ENCODE data around the gene TOP3A. TPM values are rescaled to one million over a fixed set of nuclear protein-coding genes. Genes with fewer than 3 reads are reported as not detected.

Gene TOP3A
- total RNA-seq, 1 experiment from 2014 or later = 19.0 TPM

DNA sequence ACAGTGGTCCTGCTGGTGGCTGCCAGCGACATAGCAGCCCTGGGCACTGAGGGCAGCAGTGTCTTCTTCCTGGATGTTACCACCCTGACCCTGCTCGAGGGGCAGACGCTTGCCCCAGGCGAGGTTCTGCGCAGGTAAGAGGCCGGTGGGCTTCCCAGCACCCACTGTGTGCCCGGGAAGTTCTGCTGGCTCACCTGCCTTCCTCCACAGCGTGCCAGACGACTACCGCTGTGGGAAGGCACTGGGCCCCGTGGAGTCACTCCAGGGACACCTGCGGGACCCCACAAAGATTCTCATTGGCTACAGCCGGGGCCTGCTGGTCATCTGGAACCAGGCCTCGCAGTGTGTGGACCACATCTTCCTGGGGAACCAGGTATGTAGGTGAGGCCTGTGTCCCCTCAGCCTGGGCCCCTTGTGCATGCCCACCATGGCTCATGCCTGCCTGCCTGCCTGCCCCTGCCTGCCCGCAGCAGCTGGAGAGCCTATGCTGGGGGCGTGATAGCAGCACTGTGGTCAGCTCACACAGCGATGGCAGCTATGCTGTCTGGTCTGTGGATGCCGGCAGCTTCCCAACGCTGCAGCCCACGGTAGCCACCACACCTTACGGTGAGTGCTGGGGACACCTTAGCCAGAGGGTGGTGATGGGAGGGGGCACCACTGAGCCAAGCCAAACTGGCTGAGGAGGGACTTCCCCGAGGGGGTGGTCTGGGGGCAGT lies 80.8 kb downstream of the TOP3A start:
- H3K4me3 ChIP-seq (ENCODE audit: low read length) = no peak overlapping the region
- no peak overlapping the region for H3K27ac ChIP-seq (ENCODE audit: low read length)
- H3K36me3 ChIP-seq (ENCODE audit: insufficient read depth, low read length) = no peaks in the 10 kb centered on the region
- H3K79me2 ChIP-seq (ENCODE audit: low read length) = no peaks in the 10 kb centered on the region
- H4K20me1 ChIP-seq (ENCODE audit: insufficient read depth, low read depth, low read length) = no peaks in the 10 kb centered on the region
- H3K27me3 ChIP-seq (ENCODE audit: low read length) = no peaks in the 10 kb centered on the region
- H3K9me3 ChIP-seq (ENCODE audit: low read length) = no peaks in the 10 kb centered on the region
- no peak overlapping the region for H3K4me2 ChIP-seq (ENCODE audit: low read depth, low read length, poor library complexity, severe bottlenecking)
- no peak overlapping the region for H3K9ac ChIP-seq (ENCODE audit: low read length)
- H3K4me1 ChIP-seq (ENCODE audit: low read length) = no peaks in the 10 kb centered on the region
- no peak overlapping the region for H2AFZ ChIP-seq (ENCODE audit: low read length)
- DNase-seq = no peak
- no peaks in the 10 kb centered on the region for H3K9me2 ChIP-seq (replicated peaks; ENCODE audit: insufficient read depth, low read length)

DNA sequence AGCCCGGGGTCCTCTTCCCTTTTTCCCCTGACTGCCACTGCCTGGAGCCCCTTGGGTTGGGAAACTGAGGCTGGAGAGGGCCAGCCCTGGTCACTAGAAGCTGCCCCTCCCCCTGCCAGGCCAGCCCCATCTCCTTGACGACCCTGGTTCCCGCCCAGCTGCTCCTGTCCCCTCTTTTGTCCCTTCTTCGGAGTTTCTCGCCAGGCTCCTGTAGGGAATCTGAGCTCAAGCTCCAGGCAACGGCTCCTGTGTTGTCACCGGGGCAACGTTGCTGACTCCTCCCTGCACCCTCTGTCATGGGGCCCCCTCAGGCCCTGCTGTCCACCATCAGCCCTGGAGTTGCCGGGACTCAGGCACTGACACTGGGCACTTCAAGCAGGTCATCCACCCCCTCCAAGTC lies 83.6 kb downstream of the TOP3A start:
- H4K20me1 ChIP-seq (ENCODE audit: insufficient read depth, low read depth, low read length) = peaks cover 7% of the 10 kb centered on the region; the same call in 1 of the 2 replicates
- H3K4me1 ChIP-seq (ENCODE audit: low read length) = peaks cover 6% of the 10 kb centered on the region
- H3K9me3 ChIP-seq (ENCODE audit: low read length) = no peaks in the 10 kb centered on the region
- no peak overlapping the region for H3K4me3 ChIP-seq (ENCODE audit: low read length)
- DNase-seq = no peak
- H3K9me2 ChIP-seq (replicated peaks; ENCODE audit: insufficient read depth, low read length) = no peaks in the 10 kb centered on the region
- H3K9ac ChIP-seq (ENCODE audit: low read length) = no peak overlapping the region
- no peak overlapping the region for H3K27ac ChIP-seq (ENCODE audit: low read length)
- H3K4me2 ChIP-seq (ENCODE audit: low read depth, low read length, poor library complexity, severe bottlenecking) = no peak overlapping the region
- peaks cover under 1% of the 10 kb centered on the region; the same call in 1 of the 2 replicates for H3K79me2 ChIP-seq (ENCODE audit: low read length)
- H3K36me3 ChIP-seq (ENCODE audit: insufficient read depth, low read length) = no peaks in the 10 kb centered on the region
- H2AFZ ChIP-seq (ENCODE audit: low read length) = no peak overlapping the region
- no peaks in the 10 kb centered on the region for H3K27me3 ChIP-seq (ENCODE audit: low read length)

DNA sequence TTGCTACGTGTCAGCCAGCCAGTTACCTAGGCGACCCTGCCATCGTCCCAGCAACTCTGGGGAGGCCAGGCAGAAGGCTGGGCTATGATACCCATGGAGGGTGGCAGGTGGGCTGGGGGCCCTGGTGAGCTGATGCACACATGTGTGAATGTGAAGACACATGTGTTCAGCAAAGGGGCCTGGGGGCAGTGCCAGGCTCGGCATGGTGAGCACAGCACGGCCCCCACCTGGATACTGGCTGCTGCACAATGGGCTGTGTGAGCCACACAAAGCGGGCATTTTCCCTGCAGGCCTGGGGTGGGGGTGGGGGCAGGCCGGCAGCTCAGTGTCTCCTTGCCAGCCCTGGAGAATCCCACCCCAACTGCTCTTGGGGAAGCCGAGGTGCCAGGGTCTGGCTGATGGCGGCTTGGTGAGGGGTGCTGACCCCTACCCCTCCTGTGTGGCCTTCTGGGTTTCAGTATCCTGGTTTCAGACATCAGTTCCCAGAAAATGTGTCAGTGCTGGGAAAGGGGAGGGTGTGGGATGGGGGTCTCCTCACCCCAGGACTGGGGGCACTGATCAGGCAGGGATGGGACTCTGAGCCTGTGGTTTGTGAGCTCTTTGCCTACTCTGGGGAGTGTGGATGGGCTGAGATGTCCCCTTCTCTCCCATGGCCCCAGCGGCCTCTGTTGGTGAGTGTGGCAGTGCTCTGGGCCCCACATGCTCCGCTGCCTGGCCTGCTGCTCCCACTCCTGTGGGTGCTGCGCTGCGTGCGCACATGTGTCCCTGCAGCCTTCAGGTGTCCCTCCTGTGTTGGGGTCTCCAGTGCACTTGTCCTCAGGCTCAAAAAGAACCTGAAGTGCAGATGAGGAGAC lies 84.3 kb downstream of the TOP3A start:
- Histone ChIP-seq H2AFZ (ENCODE audit: low read length) (no peak overlapping the region), H3K4me1 (ENCODE audit: low read length) (peaks cover 8% of the 10 kb centered on the region), H3K27me3 (ENCODE audit: low read length) (no peaks in the 10 kb centered on the region), H4K20me1 (ENCODE audit: insufficient read depth, low read depth, low read length) (peaks cover 7% of the 10 kb centered on the region; the same call in 1 of the 2 replicates), H3K27ac (ENCODE audit: low read length) (no peak overlapping the region), H3K9me2 (replicated peaks; ENCODE audit: insufficient read depth, low read length) (no peaks in the 10 kb centered on the region), H3K79me2 (ENCODE audit: low read length) (peaks cover 4% of the 10 kb centered on the region; the same call in 1 of the 2 replicates), H3K36me3 (ENCODE audit: insufficient read depth, low read length) (no peaks in the 10 kb centered on the region), H3K4me3 (ENCODE audit: low read length) (no peak overlapping the region), H3K4me2 (ENCODE audit: low read depth, low read length, poor library complexity, severe bottlenecking) (no peak overlapping the region), H3K9me3 (ENCODE audit: low read length) (no peaks in the 10 kb centered on the region), H3K9ac (ENCODE audit: low read length) (no peak overlapping the region)
- DNase-seq = no peak

- no peak overlapping the region for H3K4me3 ChIP-seq (ENCODE audit: low read length)
- H3K9ac ChIP-seq (ENCODE audit: low read length) = no peak overlapping the region
- H3K27me3 ChIP-seq (ENCODE audit: low read length) = no peaks in the 10 kb centered on the region
- H3K79me2 ChIP-seq (ENCODE audit: low read length) = peaks cover 4% of the 10 kb centered on the region; the same call in 1 of the 2 replicates
- H2AFZ ChIP-seq (ENCODE audit: low read length) = no peak overlapping the region
- no peaks in the 10 kb centered on the region for H3K9me2 ChIP-seq (replicated peaks; ENCODE audit: insufficient read depth, low read length)
- DNase-seq = no peak
- no peak overlapping the region for H3K27ac ChIP-seq (ENCODE audit: low read length)
- H3K4me2 ChIP-seq (ENCODE audit: low read depth, low read length, poor library complexity, severe bottlenecking) = no peak overlapping the region
- no peaks in the 10 kb centered on the region for H3K36me3 ChIP-seq (ENCODE audit: insufficient read depth, low read length)
- H3K4me1 ChIP-seq (ENCODE audit: low read length) = peaks cover 11% of the 10 kb centered on the region
- no peaks in the 10 kb centered on the region for H3K9me3 ChIP-seq (ENCODE audit: low read length)
- H4K20me1 ChIP-seq (ENCODE audit: insufficient read depth, low read depth, low read length) = peaks cover 7% of the 10 kb centered on the region; the same call in 1 of the 2 replicates
Measured at GRCh38 chr17:18229771-18230170, 85.0 kb downstream of the TOP3A start.

DNA sequence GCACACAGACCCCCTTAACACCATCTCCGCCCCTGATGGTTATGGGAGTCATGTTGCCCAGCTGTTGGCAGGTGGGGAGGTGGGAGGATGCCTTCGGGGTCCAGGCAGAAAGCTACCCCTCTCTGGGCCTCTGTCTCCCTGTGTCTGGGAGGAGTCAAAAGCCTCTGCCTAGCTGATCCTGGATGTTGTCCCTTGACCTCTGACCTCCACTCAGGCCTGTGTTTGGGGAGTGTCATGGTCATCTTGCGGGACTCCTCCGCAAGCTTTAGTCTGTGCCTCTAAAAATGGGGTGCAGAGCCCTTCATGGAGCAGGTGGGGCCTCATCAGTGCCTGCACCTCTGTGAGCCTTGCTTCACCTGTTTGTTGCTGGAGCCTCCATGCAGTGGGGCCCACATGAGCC lies 85.5 kb downstream of the TOP3A start:
- no peak for DNase-seq
- Histone ChIP-seq H3K79me2 (ENCODE audit: low read length) (peaks cover 4% of the 10 kb centered on the region; the same call in 1 of the 2 replicates), H3K36me3 (ENCODE audit: insufficient read depth, low read length) (no peaks in the 10 kb centered on the region), H3K4me3 (ENCODE audit: low read length) (no peak overlapping the region), H3K9me3 (ENCODE audit: low read length) (no peaks in the 10 kb centered on the region), H3K9me2 (replicated peaks; ENCODE audit: insufficient read depth, low read length) (no peaks in the 10 kb centered on the region), H2AFZ (ENCODE audit: low read length) (no peak overlapping the region), H3K27me3 (ENCODE audit: low read length) (no peaks in the 10 kb centered on the region), H3K9ac (ENCODE audit: low read length) (no peak overlapping the region), H3K27ac (ENCODE audit: low read length) (no peak overlapping the region), H3K4me1 (ENCODE audit: low read length) (peaks cover 13% of the 10 kb centered on the region), H3K4me2 (ENCODE audit: low read depth, low read length, poor library complexity, severe bottlenecking) (no peak overlapping the region), H4K20me1 (ENCODE audit: insufficient read depth, low read depth, low read length) (peaks cover 7% of the 10 kb centered on the region; the same call in 1 of the 2 replicates)

- Histone ChIP-seq H3K36me3 (ENCODE audit: insufficient read depth, low read length) (no peaks in the 10 kb centered on the region), H3K4me2 (ENCODE audit: low read depth, low read length, poor library complexity, severe bottlenecking) (no peak overlapping the region)
Measured at GRCh38 chr17:18228176-18228682, 86.6 kb downstream of the TOP3A start.

GRCh38 chr17:18227635-18228034 lies 87.2 kb downstream of the TOP3A start:
- H3K27ac ChIP-seq (ENCODE audit: low read length) = no peak overlapping the region
- H3K4me3 ChIP-seq (ENCODE audit: low read length) = no peak overlapping the region
- H3K9me3 ChIP-seq (ENCODE audit: low read length) = no peaks in the 10 kb centered on the region
- H3K27me3 ChIP-seq (ENCODE audit: low read length) = no peaks in the 10 kb centered on the region
- no peaks in the 10 kb centered on the region for H3K9me2 ChIP-seq (replicated peaks; ENCODE audit: insufficient read depth, low read length)
- no peaks in the 10 kb centered on the region for H3K36me3 ChIP-seq (ENCODE audit: insufficient read depth, low read length)
- H2AFZ ChIP-seq (ENCODE audit: low read length) = no peak overlapping the region
- peaks cover 7% of the 10 kb centered on the region; the same call in 1 of the 2 replicates for H4K20me1 ChIP-seq (ENCODE audit: insufficient read depth, low read depth, low read length)
- H3K79me2 ChIP-seq (ENCODE audit: low read length) = peaks cover 4% of the 10 kb centered on the region; the same call in 1 of the 2 replicates
- no peak overlapping the region for H3K9ac ChIP-seq (ENCODE audit: low read length)
- no peak for DNase-seq
- H3K4me2 ChIP-seq (ENCODE audit: low read depth, low read length, poor library complexity, severe bottlenecking) = no peak overlapping the region
- peaks cover 13% of the 10 kb centered on the region for H3K4me1 ChIP-seq (ENCODE audit: low read length)

More at GRCh38 chr17:18228176-18228682, 86.6 kb downstream of the TOP3A start:
- Histone ChIP-seq H3K4me3 (ENCODE audit: low read length) (no peak overlapping the region), H3K9ac (ENCODE audit: low read length) (no peak overlapping the region), H3K27me3 (ENCODE audit: low read length) (no peaks in the 10 kb centered on the region), H3K4me1 (ENCODE audit: low read length) (peaks cover 13% of the 10 kb centered on the region), H3K79me2 (ENCODE audit: low read length) (peaks cover 4% of the 10 kb centered on the region; the same call in 1 of the 2 replicates), H3K9me2 (replicated peaks; ENCODE audit: insufficient read depth, low read length) (no peaks in the 10 kb centered on the region), H3K9me3 (ENCODE audit: low read length) (no peaks in the 10 kb centered on the region), H4K20me1 (ENCODE audit: insufficient read depth, low read depth, low read length) (peaks cover 7% of the 10 kb centered on the region; the same call in 1 of the 2 replicates), H3K27ac (ENCODE audit: low read length) (no peak overlapping the region), H2AFZ (ENCODE audit: low read length) (no peak overlapping the region)
- DNase-seq = no peak

Data from Karpas-422 (cell line).